ENCODE measurements around the gene CPPED1.
"Not testable (repeated sequence)": the region's sequence is repeated elsewhere in the genome, so short reads cannot be mapped to it uniquely, and the experiment has no call there.

Gene CPPED1

DNA sequence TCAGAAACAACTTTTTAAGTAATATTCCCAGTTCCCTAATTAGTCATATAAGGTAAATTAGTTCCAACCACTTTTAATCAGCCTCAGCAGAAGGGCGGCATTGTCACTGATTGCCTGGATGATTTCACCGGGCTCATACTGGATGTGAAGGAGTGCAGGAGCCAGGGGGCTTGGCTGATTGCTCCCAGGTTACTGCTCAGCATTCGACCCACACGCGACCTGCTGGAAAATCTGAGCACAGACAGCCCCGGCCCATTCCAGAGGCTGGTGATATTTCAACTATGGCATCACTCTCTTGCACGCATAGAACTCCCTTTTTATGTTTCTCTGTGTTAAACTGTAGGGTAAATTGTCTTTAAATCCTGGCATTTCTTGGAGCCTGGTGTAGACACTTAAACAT, 34.2 kb downstream of the CPPED1 start:
- DNase-seq, result no peak

DNA sequence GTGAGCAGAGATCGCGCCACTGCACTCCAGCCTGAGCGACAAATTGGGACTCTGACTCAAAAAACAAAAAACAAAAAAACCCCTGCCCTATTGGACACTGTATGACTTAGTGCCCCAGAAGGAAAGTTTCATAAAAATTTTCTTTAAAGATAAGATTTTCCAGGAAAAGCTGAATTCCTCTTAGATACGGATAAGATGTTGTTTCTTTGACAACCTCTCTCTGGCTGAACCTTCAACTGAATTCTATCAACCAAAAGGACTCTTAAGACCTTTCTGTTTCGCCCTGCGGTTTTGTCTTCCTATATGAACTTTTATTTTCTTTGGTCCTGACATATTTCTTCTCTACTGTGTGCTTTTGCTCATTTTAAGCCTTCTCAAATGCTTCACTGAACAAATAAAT, 35.8 kb downstream of the CPPED1 start:
- no peak for DNase-seq

DNA sequence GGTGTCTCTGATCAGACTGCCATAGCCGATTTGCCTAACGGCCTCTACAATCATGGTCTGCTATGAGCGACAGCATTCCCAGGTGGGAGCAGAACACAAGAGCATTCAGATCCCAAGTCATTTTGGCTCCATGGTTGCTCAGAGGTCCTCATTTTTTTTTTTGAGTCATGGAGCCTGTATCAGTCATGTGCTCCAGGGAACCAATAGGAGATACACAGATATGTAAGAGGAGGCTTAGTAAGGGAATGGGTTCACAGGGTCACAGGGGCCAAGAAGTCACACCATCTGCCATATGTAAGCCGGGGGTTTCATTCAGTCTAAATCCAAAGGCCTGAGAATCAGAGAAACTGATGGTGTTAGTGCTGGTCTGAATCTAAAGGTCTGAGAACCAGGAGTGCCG, 36.8 kb downstream of the CPPED1 start:
- no peak for DNase-seq

DNA sequence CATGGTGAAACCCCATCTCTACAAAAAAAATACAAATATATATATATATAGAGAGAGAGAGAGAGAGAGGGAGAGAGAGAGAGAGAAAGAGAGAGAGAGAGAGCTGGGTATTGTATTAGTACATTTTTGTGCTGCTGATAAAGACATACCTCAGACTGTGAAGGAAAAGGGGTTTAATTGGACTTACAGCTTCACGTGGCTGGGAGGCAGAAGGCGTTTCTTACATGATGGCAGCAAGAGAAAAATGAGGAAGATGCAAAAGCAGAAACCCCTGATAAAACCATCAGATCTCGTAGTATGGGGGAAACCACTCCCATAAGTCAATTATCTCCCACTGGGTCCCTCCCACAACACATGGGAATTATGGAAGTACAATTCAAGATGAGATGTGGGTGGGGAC, 37.5 kb downstream of the CPPED1 start:
- DNase-seq, result not testable (repeated sequence)

DNA sequence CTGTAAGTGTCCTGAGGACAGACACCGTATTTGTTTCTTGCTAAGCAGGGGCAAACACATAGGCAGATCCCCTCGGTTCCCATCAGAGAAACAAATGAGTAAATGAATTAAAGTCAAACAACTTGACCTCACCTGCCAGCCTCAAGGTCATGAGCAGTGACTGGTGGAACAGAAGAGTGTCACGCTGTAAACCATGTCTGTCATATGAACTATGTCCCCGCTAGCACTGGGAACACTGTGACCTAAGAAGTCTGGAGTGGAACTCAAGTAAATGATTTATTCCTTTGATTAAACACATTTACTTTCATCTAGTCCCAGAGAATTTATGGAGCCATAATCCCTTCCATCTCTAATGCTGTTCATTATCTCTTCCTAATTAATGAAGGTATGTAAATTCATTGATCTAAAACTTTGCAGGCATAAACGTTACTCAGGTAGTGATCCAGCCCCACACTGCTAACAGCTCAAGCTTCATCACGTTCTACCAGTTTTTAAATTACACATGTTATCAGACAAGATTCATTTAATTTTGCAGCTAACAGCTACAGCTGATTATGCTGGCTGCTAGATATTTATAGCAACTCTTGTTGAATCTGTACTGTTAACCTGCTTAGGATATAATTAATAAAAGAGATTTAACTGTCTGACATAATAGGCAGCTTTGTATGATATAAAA, 38.7 kb downstream of the CPPED1 start:
- no peak for DNase-seq

DNA sequence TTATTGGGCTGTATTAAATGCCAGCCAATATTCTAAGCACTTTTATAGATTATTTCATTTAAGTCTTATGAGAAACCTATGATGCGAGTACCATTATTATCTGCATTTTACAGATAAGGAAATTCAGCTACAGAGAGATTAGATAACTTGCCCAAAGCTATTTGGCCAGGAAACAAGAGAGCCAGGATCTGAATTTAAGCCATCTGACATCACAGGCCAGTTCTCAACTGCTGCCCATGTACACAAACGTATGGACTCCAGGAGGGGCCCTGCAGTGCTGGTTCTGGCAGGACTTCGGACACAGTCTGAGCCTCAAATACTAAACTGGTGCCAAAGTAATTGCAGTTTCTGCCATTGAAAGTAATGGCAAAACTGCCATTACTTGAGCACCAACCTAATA, 40.2 kb downstream of the CPPED1 start:
- no peak for DNase-seq

DNA sequence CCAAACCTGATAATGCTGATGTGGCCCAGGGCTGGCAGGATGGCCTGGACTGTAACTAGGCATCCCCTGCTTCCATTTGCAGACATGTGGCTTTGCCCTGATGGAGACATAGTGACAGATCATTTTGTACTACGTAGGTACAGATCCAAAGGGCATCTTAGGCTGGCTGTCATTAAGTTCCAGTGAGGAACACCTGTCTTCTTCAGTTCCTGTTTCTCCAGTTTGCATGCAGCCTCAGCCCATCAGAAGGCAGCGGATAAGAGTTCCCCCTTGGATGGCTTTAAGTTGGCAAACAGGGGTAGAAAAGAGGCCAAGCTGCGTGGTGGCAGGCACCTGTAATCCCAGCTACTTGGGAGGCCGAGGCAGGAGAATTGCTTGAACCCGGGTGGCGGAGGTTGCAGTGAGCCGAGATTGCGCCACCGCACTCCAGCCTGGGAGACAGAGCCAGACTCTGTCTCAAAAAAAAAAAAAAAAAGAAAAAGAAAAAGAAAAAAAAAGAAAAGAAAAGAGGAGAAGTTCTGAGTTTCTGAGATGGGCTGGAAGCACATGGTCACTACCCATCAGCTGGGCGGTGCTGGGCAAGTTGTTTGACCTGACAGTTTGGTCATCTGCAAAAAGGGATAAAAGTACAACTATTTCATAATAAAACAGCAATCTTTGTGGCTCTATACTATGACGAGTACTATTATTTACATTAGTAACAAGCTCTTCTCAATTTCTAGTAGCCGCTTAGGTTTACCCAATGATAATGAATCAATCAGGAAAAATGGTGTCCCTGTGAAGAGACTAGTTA, 42.7 kb downstream of the CPPED1 start:
- DNase-seq, result no peak

DNA sequence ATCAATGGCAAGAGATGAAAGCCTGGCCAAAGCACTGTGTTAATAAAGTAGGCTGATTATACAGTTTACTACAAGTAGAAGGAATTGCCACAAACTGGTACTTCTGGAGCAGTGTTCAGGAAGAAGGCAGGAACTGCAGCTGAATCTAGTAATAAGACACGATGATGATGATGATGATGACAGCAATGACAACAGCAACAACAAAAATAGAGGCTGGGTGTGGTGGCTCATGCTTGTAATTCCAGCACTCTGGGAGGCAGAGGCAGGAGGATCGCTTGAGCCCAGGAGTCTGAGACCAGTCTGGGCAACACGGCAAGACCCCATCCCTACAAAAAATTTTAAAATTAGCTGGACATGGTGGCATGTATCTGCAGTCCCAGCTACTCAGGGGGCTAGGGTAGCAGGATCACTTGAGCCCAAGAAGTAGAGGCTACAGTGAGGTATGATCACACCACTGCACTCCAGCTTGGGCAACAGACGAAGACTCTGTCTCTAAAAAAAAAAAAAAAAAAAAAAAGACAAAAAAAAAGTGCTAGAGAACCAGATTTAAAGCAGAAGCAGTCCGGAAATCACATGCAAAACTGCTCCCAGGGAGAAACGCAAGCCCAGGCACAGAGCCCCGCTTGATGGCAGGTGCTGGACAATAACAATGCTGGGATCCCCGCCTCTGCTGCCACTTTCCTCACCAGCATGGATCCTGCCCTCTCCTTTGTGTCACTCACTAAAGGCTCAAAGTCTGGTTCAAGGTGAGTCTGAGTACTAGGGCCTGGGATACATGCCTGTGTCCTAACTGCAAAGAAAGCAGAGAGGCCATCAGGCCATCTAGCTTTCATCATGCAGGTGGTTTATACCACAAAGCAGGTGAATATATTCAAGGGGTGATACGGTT, 44.8 kb downstream of the CPPED1 start:
- peak in 2 of 56 donors; percentile 3 to 7 for DNase-seq

DNA sequence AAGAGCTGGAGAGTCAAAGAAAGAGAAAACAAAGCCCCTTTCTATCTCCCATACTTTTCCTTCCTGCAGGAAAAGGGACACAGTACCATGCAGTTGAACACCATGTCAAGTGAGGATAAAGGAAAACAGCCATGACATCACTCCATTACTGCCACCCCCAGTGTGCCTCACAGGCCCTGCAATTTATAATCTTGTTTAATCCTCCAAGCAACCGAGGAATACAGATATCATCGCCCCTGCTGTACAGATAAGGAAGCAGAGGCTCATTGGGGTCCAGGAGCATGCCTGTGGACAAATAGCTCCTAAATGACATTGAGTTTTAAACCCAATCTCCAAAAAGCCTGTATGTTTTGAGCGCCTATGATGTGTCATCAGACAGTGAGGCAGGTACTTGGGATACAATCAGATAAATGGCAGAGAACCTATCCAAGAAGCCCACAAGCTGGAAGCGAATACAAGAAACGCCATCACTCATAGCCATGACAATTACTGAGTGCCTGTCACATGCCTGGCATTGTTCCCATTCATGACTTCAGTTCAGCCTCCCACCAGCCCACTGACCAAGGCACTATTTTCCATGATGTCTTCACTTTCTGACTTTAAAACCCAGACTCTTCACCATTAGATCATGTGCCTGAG, 45.5 kb downstream of the CPPED1 start:
- DNase-seq, result peak in 13 of 56 donors; percentile 5 to 41 (median 20)

DNA sequence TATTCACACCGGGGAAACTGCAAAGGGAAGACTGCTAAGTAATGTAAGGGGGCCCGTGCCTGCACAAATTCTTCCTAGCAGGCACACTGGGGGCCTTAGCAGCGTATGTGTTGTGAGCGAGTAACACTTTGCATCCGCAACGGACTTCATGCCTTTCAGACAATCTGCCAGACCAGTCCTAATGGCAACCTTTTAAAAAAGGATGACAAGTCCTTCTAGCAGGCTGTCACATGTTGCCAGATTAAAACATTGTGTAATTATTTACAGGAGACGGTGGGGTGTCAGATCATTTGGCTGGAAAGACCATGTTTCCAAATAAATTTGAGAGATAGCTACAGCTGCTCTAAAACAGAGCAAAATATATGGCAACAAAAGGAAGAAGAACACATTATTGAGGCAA, 46.1 kb downstream of the CPPED1 start:
- DNase-seq, result no peak

DNA sequence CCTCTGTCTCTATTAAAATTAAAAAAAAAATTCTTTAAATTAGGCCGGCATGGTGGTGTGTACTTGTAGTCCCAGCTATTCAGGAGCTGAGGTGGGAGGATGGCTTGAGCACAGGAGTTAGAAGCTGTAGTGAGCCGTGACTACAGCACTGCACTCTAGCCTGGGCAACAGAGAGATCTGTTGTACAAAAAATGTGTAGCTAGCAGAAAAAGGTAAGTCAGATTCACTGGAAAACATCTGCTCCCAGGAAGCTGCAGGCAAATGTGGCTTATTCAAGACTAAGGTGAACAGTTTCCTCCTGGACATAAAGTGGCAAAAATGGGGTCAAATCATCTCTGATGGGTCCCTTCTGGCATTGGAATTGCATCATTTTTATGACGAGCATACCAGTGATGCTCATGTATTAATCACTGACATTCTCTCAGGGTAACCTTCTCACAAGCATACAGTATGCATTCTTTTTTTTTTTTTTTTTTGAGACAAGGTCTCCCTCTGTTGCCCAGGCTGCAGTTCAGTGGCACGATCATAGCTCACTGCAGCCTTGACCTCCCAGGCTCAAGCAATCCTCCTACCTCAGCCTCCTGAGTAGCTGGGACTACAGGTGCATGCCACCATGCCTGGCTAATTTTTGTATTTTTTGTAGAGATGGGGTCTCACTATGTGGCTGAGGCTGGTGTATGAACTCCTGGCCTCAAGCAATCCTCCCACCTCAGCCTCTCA, 48.7 kb downstream of the CPPED1 start:
- DNase-seq, result no peak

DNA sequence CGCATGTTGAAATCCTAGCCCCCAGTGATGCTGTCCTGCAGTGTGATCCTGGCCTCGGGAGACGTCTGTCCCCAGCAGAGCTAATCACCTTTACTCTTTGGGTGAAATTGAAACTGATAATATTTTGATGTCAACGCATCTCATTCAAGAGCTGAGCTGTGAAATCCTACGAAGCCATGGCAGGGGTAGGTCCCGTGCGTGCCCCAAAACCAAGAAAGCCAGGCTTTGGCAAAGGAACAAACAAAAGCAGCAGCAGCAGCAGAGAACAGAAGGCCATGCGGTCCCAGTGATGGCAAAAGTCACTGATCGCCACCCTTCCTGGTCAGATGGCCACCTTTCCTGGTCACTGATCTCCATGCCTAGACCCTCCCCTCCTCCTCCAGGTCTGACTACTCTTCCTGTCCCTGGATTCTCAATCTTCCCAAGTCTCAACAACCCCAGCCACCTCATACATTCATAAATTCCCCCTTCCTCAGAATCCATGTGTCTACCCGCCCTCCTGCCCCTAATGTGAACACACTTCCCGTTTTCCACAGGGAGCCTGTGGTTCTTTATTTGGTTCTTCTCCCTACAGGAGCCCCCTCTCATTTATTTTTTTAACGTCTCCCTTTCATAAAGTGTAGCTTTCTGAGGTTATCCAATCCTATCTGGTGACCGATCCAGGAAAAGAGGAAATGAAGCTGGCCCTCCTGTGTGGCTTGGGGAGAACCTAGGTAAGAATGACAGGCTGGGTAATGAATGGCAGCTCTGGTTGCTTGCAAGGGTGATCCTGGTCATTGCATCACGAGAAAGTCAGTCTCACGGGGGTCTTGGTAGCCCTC, 50.3 kb downstream of the CPPED1 start:
- no peak for DNase-seq

DNA sequence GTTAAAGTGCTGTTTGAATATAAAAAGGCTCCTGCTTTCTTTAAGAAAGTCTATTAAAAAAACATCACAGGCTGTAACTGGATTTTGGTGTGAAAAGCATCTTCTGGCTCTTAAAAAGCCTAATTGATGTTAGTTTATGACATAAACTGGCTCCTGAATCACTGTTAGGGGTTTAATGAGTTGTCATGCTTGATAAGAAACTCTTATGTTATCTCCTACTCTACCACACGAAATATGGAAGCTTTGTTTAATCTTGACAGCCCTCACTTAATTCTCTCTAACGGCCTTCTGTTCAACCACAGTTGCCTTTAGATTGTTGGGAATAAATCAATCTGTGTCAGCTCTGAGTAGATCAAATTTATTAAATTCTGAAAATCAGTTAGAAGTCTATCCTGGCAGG, 51.5 kb downstream of the CPPED1 start:
- no peak for DNase-seq

DNA sequence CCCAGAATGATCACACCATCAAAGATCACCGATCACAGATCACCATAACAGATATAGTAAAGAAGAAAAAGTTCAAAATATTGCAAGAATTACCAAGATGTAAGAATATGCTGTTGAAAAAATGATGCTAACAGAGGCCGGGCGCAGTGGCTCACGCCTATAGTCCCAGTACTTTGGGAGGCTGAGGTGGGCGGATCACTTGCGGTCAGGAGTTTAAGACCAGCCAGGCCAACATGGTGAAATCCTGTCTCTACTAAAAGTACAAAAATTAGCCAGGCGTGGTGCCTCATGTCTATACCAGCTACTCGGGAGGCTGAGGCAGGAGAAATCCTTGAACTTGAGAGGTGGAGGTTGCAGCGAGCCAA, 53.2 kb downstream of the CPPED1 start:
- no peak for DNase-seq

DNA sequence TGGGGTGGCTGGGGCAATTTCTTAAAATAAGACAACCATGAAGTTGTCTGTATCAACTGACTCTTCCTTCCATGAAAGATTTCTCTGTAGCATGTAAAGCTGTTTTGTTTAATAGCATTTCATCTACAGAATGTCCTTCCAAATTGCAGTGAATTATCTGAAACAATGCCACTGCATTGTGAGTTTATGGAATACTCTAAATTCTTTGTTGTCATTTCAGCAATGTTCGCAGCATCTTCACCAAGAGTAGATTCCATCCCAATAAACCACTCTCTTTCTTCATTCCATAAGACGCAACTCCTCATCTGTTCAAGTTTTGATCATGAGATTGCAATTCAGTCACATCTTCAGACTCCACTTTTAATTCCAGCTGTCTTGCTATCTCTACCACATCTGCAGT, 54.6 kb downstream of the CPPED1 start:
- no peak for DNase-seq

DNA sequence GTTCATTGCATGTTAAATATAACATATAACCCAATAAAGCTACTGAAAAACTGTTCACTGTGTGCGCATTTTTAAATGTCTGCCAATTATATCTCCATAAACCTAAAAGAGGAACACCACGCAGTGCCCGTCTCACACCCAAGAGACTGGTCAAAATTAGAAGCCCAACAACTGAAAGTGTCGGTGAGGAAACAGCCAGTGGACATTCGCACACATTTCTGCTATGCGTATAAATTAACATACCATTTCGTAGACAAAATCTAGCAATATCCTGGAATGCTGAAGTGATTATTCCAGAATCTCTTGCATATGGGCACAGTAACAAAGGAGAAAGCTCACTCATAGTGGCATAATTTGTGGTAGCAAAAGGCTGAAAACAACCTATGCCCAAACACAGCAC, 55.9 kb downstream of the CPPED1 start:
- no peak for DNase-seq

DNA sequence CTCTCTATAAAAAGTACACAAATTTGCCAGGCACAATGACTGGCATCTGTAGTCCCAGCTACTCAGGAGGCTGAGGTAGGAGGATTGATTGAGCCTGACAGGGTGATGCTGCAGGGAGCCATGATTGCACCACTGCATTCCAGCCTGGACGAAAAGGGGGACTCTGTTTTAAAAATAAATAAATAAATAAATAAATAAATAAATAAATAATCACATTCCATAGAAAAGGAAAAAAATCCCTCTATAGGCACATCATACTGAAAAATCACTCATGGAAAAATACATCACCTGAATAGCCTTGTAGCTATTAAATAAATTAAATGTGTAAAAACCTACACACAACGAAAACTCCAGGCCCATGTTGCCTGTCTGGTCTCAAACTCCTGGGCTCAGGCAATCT, 56.4 kb downstream of the CPPED1 start:
- no peak for DNase-seq

DNA sequence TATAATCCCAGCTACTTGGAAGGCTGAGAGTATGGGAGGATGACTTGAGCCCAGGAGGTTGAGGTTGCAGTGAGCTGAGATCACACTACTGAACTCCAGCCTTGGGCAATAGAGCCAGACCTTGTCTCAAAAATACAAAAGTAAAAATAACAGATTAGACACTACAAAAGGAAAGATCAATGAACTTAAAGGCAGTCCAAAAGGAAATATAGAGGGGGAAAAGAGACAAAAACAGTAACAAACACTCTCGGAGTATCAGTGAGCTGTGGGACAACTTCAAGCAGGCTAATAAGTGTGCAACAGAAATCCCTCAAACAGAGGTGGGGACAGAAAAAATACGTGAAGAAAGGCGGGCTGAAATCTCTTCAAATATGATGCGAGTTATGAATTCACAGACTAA, 58.8 kb downstream of the CPPED1 start:
- no peak for DNase-seq

DNA sequence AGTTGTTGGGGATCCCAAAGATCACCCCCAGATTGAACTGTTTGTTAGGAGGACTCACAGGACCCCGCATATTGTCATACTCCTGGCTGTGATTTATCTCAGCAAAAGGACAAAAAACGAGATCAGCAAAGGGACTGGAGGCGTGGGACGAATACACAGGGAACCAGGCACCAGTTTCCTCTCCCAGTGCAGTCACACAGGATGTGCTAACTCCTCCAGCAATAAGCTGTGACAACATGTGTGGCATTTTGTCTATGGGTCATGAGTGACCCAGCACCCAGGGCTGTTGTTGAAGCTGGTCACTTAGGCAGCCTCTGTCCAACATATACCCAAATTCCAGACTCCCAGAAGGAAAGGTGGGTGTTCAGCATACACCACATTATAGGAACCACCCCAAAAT, 60.9 kb downstream of the CPPED1 start:
- DNase-seq, result no peak

DNA sequence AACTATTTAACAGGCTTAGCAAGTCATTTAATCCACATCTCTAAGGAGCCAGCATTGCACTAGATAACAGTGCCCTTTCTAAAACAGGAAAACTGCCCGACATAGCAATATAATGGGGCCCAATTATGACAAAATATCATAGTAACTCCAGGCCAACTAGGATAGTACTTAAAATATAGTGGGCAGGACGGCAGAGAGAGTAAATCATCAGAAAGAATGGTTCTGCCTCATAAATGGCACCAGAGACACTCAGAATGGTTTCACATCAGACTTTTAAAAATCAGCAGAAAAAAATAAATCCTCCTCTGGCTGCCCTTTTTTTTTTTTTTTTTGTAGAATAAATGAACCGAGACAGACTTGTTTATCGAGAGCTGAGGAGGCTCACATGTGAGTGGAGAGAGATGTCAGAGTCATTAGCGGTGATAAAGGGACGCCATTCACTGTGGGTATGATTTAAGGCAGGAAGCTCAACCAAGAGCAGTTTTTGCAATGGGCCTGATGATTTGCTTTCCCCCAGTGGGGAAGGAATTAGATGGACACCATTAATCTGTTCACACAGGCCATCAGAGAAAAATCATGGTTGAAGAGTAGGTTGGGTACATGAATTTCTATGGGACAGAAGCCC, 62.6 kb downstream of the CPPED1 start:
- DNase-seq, result no peak

All from nucleus accumbens (tissue), 56 donors.